Measurements from ENCODE around the gene PLXNB2.
"Not testable (repeated sequence)": the region's sequence is repeated elsewhere in the genome, so short reads cannot be mapped to it uniquely, and the experiment has no call there.

Gene PLXNB2

GRCh38 chr22:50326225-50326955 lies 18.9 kb upstream of the PLXNB2 start:
- no peak for DNase-seq

- DNase-seq = no peak
Observed at GRCh38 chr22:50325444-50326224, 18.2 kb upstream of the PLXNB2 start.

- no peak for DNase-seq
Observed at GRCh38 chr22:50323900-50324299, 16.5 kb upstream of the PLXNB2 start.

- DNase-seq = not testable (repeated sequence)
Observed at GRCh38 chr22:50322382-50323104, 15.1 kb upstream of the PLXNB2 start.

GRCh38 chr22:50320671-50321325 lies 13.4 kb upstream of the PLXNB2 start:
- DNase-seq = no peak

GRCh38 chr22:50320116-50320515 lies 12.7 kb upstream of the PLXNB2 start:
- DNase-seq = no peak

GRCh38 chr22:50319503-50319951 lies 12.1 kb upstream of the PLXNB2 start:
- no peak for DNase-seq

- no peak for DNase-seq
Observed at GRCh38 chr22:50318698-50319411, 11.4 kb upstream of the PLXNB2 start.

- no peak for DNase-seq
Observed at GRCh38 chr22:50318356-50318697, 10.9 kb upstream of the PLXNB2 start.

- DNase-seq = no peak
Observed at GRCh38 chr22:50317674-50318073, 10.2 kb upstream of the PLXNB2 start.

GRCh38 chr22:50317178-50317577 lies 9.7 kb upstream of the PLXNB2 start:
- no peak for DNase-seq

- DNase-seq = no peak
Observed at GRCh38 chr22:50316114-50317065, 8.9 kb upstream of the PLXNB2 start.

- DNase-seq = no peak
Observed at GRCh38 chr22:50315289-50316113, 8.1 kb upstream of the PLXNB2 start.

GRCh38 chr22:50314455-50315288 lies 7.2 kb upstream of the PLXNB2 start:
- no peak for DNase-seq

GRCh38 chr22:50314081-50314454 lies 6.6 kb upstream of the PLXNB2 start:
- no peak for DNase-seq

- DNase-seq = no peak
Observed at GRCh38 chr22:50313600-50313999, 6.2 kb upstream of the PLXNB2 start.

GRCh38 chr22:50313021-50313420 lies 5.6 kb upstream of the PLXNB2 start:
- DNase-seq = no peak

GRCh38 chr22:50312371-50312770 lies 4.9 kb upstream of the PLXNB2 start:
- DNase-seq = no peak

- DNase-seq = no peak
Observed at GRCh38 chr22:50311606-50312351, 4.3 kb upstream of the PLXNB2 start.

Data from NCI-H2227 treated with DMSO at 0.1 percent for 48 hours (cell line).